ENCODE results near the gene RSU1.

DNA sequence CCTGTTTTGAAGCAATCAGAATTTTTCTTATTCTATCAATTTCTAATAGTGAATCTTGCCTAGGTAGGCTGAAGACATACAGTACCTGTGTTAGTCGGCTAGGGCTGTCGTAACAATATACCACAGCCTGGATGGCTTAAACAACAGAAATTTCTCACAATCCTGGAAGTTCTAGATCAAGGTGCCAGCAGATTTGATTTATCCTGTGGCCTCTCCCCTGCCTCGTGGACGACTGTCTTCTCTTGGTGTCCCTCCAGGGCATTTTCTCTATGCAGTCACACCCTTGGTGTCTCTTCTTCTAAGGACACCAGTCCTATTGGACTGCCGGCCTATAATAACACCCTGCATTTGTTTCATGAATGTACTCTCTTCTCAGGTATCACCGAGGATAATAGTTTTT, 1.8 kb upstream of the RSU1 start:
- TF ChIP-seq EZH2 (IDR thresholded peaks at IDR 0.05; ENCODE audit: low read length) = no peak
- TF ChIP-seq, protein P1, sequence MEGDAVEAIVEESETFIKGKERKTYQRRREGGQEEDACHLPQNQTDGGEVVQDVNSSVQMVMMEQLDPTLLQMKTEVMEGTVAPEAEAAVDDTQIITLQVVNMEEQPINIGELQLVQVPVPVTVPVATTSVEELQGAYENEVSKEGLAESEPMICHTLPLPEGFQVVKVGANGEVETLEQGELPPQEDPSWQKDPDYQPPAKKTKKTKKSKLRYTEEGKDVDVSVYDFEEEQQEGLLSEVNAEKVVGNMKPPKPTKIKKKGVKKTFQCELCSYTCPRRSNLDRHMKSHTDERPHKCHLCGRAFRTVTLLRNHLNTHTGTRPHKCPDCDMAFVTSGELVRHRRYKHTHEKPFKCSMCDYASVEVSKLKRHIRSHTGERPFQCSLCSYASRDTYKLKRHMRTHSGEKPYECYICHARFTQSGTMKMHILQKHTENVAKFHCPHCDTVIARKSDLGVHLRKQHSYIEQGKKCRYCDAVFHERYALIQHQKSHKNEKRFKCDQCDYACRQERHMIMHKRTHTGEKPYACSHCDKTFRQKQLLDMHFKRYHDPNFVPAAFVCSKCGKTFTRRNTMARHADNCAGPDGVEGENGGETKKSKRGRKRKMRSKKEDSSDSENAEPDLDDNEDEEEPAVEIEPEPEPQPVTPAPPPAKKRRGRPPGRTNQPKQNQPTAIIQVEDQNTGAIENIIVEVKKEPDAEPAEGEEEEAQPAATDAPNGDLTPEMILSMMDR (optimal IDR thresholded peaks at IDR 0.05 in 1 of 3, IDR thresholded peaks at IDR 0.05 in 1 of 3, conservative IDR thresholded peaks at IDR 0.05 in 1 of 3; ENCODE audit: extremely low read depth in 1 of 3, insufficient read depth in 2 of 3, low read length in 3 of 3) = no peak
